ENCODE results near the gene ZNF423.

- no peak for TF ChIP-seq GATA2 (IDR thresholded peaks at IDR 0.05; ENCODE audit: low read depth, low read length)
- TF ChIP-seq GATA3 (IDR thresholded peaks at IDR 0.05; ENCODE audit: low read depth, low read length) = no peak
These were observed 362.9 kb downstream of the ZNF423 start for GRCh38 chr16:49492896-49493626.

Data from SH-SY5Y (cell line).